ENCODE data around the gene PIANP.

- TF ChIP-seq POLR2A (IDR thresholded peaks at IDR 0.05) (no peak), CTCF (IDR thresholded peaks at IDR 0.05) (no peak)
These were observed 22.2 kb upstream of the PIANP start for GRCh38 chr12:6722863-6723262.
